ENCODE results near the gene SAE1. TPM values are rescaled to one million over a fixed set of nuclear protein-coding genes. Genes with fewer than 3 reads are reported as not detected.

Gene SAE1
- total and polyA plus RNA-seq, 2 of the 4 experiments (the other 2 are of a cell fraction), result 165 to 184 TPM

DNA sequence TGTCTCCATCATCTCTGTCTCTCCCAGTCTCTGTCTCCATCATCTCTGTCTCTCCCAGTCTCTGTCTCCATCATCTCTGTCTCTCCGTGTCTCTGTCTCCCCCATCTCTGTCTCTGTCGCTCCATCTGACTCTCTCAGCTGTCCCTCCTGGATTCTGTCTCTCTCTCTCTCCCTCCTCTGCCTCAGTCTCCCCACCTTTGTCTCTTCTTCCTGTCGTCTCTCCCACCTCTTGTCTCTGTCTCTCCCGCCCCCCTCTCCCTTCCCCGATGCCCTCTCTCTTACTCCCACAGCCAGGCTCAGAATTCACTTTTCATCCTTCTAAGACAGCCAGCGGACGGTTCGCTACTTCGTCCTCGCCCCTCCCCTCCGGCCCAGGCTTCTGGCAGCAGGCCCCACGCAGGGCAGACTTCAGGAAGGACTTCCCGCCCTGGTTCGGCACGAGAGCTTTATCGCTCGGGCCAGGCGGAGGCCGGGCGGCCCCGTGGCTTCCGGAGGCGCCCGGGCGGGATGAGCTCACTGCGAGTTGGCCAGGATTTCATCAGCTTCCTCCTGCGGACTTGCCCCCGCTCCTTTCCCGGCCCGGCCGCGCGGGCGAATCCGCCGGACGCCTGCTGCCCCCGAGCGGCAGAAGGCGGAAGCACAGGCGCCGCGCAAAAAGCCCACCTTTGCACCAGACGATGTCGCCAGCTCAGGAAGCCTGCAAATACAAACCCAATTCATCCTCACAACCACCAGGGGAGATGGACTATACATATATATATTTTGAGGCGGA, 113.3 kb downstream of the SAE1 start (continued):
- TF ChIP-seq CEBPB (IDR thresholded peaks at IDR 0.05; ENCODE audit: low read depth, low read length) (peak; percentile 97), NFE2L2 (IDR thresholded peaks at IDR 0.05; ENCODE audit: low read depth, low read length) (no peak), RFX5 (IDR thresholded peaks at IDR 0.05; ENCODE audit: low read depth, low read length) (no peak), RAD21 (IDR thresholded peaks at IDR 0.05; ENCODE audit: low read length) (peak; percentile 96)

Data from IMR-90 (cell line).